HG02678 (cell line): ENCODE results near the gene GNPDA2.
"Not testable (repeated sequence)": the region's sequence is repeated elsewhere in the genome, so short reads cannot be mapped to it uniquely, and the experiment has no call there.

Experiments used
- ATAC-seq: cut with Tn5 transposase; IDR thresholded peaks from one replicate; pipeline ENCODE4 v1.9.1; 2021; ENCODE audit warnings: mild to moderate bottlenecking, moderate library complexity; ENCODE audit not compliant: unreplicated experiment

GNPDA2 gene

DNA sequence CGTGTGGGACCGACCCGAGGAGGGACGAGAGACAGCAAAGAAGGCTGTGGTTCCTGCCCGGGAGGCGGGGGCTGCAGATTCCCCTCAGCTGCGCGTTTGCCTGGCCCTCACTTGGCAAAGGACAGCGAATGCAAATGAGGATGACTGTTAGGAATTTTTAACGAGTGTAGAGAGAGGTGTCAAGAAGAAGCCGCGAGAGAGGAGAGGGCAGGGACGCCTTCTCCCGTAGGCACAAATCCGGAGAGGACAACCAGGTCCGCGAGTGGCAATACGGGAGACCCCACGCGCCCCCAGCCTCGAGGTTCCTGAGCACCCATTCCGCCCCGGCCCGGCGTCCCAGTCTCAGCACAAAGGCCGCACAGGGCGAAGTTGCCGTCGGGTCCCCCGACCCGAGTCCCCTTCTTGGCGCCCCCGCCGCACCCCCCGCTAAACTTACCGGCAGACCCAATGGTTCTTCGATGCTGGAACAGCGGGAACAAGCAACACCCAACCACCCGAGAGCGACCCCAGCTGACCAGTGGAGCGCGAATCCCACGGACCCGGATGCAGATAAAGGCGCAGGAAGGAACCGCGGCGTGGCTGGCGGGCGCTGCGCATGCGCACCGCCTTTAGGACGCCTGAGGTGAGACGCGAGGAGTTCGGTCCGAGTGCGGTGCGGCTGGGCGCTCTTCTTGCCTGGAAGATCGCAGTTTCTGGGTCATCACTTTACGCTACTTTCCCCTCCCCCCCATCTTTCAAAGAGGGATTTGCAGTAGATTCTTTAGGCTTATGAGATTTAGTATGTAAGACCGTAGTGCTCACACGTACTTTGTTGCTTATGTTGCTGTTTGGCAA, at the start of gene GNPDA2:
Gene GNPDA2, minus strand, starts transcription at position 519 of the 834 bp plus-strand sequence. CDS start 4,349 bp downstream, outside the sequence.
- ATAC-seq = peak; percentile 95

- no peak for ATAC-seq
Observed at GRCh38 chr4:44772340-44772739, 46.0 kb upstream of the GNPDA2 start.

- no peak for ATAC-seq
Observed at GRCh38 chr4:44771789-44772188, 45.4 kb upstream of the GNPDA2 start.

GRCh38 chr4:44766453-44766852, 40.1 kb upstream of the GNPDA2 start:
- no peak for ATAC-seq

DNA sequence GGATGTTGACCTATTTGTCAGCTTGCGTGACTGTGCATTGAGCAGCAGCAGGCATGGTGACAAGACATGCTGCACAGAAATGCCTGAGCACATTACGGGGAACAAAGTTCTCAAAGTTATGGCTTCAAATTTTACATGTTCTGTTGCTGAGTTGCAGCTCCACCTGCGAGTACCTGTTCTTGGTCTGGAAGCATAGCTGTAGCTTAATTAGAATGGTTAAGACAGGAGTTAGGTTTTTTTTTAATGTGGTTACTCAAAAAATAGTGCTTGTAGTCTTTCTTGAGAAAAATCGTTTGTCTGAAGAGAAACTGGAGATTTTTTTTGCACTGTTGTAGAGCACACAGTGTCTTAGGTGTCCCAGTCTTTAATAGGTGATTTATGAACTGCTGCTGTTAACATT, 38.8 kb upstream of the GNPDA2 start:
- ATAC-seq = no peak

- ATAC-seq = no peak
Observed at GRCh38 chr4:44761306-44761705, 35.0 kb upstream of the GNPDA2 start.

GRCh38 chr4:44760142-44760898, 34.0 kb upstream of the GNPDA2 start:
- ATAC-seq = peak; percentile 70

DNA sequence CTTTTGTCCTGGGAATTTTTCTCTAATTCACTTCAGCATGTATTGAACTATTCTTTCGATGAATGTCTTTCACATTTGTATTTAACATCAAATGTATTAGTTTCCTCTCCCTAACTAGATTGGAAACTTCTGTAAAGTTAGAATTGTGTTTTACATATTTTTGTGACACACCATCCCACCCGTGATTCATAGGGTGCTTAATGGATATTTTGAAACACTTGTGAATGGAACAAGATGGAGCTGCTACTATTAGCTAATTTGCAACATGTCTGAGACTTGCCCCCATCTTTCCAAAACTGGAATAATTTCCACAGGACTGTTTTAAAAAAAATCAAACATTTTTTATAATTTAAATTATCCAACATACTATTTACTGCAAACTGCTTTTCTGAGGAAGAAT, 30.2 kb upstream of the GNPDA2 start:
- no peak for ATAC-seq

GRCh38 chr4:44740201-44740600, 13.8 kb upstream of the GNPDA2 start:
- ATAC-seq = no peak

DNA sequence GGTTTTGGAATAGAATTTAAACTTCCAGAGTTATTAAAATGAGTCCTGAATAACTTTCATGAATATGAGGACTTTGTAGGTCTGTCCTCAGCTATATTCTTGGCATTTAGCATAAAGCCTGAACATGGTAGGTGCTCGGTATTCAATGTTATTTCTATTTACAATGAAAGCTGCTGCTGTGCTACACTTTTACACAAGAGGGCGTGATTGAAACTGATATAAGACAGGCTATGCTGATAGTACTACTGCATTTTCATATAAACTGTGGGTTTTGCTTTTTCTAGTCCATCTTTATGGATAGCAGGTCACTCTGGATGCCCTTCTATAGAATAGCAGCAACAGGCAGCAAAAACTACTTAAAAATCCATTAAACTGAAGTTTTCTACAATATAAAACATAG, 12.3 kb upstream of the GNPDA2 start:
- peak; percentile 82 for ATAC-seq

GRCh38 chr4:44736900-44737299, 10.5 kb upstream of the GNPDA2 start:
- no peak for ATAC-seq

DNA sequence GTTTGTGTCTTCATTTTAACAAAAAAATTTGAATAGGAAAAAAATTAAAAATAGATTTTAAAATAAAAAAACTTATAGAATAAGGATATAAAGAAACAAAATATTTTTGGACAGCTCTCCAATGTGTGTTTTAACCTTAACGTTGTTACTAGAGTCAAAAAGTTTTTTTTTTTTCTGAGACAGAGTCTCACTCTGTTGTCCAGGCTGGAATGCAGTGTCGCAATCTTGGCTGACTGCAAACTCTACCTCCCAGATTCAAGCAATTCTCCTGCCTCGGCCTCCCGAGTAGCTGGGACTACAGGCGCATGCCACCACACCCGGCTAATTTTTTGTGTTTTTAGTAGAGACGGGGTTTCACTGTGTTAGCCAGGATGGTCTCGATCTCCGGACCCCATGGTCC, 2.3 kb upstream of the GNPDA2 start:
- not testable (repeated sequence) for ATAC-seq

DNA sequence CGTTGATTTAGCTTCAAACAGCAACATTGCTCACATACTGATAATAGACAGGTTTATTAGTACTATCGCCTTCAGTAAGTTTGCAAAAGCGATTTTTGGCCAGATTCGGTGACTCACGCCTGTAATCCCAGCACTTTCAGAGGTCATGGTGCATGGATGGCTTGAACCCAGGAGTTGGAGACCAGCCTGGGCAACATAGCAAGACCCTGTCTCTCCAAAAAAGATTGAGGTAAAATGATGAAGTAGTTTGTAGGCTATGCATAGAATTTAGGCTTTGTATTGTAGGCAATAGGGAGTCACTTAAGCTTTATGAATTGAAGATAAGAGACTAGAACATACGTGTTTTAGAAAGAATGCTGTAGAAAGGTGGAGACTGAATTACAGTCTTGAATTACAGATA, 1.1 kb upstream of the GNPDA2 start:
- ATAC-seq = no peak

- no peak for ATAC-seq
Observed at GRCh38 chr4:44725726-44726037, 674 bp downstream of the GNPDA2 start.

DNA sequence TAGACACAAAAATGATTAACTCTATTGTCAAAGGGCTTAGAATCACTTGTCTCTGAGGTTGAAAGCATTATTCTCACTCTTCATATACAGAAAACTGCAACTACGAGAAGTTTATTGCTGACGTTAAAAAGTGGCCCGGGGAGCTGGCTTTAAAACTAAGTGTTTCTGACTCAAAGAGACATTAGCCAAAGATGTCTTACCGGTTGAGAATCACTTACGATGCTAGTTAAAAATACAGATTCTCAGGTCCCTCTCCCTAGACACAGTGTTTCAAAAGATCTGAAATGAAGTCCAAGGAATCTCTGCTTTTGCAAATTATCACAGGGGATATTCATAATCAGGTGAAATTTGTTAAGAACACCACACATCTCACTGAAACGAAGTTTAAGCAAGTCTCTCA, 1.2 kb downstream of the GNPDA2 start:
- ATAC-seq = no peak

- no peak for ATAC-seq
Observed at GRCh38 chr4:44722001-44722400, 4.4 kb downstream of the GNPDA2 start.

DNA sequence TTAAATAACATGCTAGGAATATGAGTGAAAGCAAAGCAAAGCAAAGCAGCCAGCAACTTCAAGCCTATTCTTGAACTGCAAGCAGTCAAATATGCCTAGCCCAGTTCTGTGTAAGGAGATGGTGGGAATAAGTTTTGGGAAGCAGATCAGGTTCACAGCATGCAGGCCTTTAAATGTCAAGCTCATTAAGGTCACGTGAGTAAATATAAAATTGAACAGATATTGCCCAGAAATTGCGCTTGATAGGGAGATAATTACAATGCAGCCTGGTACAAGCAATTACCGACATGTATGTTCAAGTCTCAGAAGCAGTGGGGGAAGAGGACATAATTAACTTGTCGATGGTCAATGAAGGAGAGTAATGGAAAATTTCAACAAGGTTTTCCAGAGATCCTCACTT, 6.0 kb downstream of the GNPDA2 start:
- no peak for ATAC-seq

DNA sequence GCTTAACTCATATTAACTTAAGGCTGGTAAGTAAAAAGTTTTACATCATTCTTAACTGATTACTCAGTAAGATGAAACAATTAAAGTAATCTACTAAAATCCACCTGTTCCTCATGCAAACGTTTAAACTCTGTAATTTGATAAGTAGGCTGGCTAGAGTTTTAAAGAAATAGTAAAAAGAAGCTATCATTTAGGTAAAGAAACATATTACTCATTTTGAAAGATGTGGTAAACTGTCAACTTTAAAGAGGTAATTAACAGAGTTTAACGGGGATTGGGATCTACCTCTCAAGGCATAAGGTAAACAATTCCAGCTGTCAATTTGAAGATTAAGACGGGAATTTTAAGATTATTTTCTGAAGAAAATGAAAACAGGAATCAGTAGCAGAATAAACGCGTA, 9.8 kb downstream of the GNPDA2 start:
- no peak for ATAC-seq

DNA sequence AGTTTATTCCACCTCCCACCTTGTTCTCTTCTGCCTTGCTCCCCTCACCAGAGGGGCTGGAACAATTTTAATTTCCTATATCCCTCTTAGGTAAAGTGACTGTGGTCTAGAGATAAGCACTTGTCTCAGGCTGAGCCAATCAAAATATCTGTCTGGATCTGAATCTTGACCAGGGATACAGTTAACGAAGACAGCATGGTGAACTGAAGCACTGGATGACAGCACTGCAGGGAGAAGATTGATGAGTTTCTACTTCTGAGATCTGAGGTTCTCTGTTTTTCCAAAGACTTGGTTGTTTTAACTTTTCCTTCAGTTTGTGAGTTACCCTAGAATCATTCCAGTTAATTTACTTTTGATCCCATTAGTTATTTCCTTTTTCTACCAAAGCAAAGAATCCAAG, 13.2 kb downstream of the GNPDA2 start:
- no peak for ATAC-seq

DNA sequence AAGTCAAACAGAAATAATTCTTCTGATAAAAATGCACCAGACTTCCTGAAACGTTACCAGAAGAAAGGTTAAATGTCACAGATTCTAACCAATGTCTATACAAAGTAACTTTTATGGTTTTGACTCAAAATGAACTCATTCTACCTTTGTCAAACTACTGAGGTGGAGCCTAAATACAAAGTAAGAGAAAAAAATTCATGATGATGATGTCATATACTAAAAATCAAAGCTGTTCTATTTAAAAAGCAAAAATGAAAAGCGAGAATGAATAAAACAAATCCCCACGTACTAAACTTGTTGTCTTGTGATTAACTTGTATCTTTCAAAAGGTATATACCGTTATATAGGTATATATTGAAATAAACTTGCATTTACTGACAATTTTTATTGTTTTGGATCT, 21.7 kb downstream of the GNPDA2 start:
- ATAC-seq = no peak

- ATAC-seq = no peak
Observed at GRCh38 chr4:44701037-44701436, 25.3 kb downstream of the GNPDA2 start.

- ATAC-seq = no peak
Observed at GRCh38 chr4:44700427-44700826, 25.9 kb downstream of the GNPDA2 start.
